Measurements from ENCODE around the gene AMBP.
A peak's percentile ranks its signal among the peaks of the same experiment; 100 is the strongest.
"Not testable (repeated sequence)": the region's sequence is repeated elsewhere in the genome, so short reads cannot be mapped to it uniquely, and the experiment has no call there.

AMBP gene

GRCh38 chr9:114047717-114048116 lies 30.4 kb downstream of the AMBP start:
- Histone ChIP-seq H3K79me2 (ENCODE audit: low read length) (no peaks in the 10 kb centered on the region), H3K9me2 (replicated peaks; ENCODE audit: insufficient read depth, low read length) (no peaks in the 10 kb centered on the region), H3F3A (ENCODE audit: insufficient read depth, low read length) (no peaks in the 10 kb centered on the region), H3K9me3 (replicated peaks; ENCODE audit: insufficient read depth, low read length) (no peaks in the 10 kb centered on the region), H2AFZ (ENCODE audit: low read length) (no peak overlapping the region), H4K20me1 (ENCODE audit: insufficient read depth, low read length) (no peaks in the 10 kb centered on the region), H3K4me2 (ENCODE audit: low read depth, low read length) (no peak overlapping the region), H3K4me1 (ENCODE audit: low read length) (no peaks in the 10 kb centered on the region), H3K4me3 (ENCODE audit: low read length) (no peak overlapping the region), H3K36me3 (replicated peaks; ENCODE audit: insufficient read depth, low read length) (no peaks in the 10 kb centered on the region), H3K9ac (ENCODE audit: low read length) (no peak overlapping the region), H3K27ac (ENCODE audit: low read length) (no peak overlapping the region), H3K27me3 (replicated peaks; ENCODE audit: insufficient read depth, low read length) (no peaks in the 10 kb centered on the region)
- TF ChIP-seq EZH2 (optimal IDR thresholded peaks at IDR 0.05; ENCODE audit: low read depth, low read length) (no peak), EZH2phosphoT487 (IDR thresholded peaks at IDR 0.05; ENCODE audit: low read length) (no peak)
- TF ChIP-seq, protein P1, sequence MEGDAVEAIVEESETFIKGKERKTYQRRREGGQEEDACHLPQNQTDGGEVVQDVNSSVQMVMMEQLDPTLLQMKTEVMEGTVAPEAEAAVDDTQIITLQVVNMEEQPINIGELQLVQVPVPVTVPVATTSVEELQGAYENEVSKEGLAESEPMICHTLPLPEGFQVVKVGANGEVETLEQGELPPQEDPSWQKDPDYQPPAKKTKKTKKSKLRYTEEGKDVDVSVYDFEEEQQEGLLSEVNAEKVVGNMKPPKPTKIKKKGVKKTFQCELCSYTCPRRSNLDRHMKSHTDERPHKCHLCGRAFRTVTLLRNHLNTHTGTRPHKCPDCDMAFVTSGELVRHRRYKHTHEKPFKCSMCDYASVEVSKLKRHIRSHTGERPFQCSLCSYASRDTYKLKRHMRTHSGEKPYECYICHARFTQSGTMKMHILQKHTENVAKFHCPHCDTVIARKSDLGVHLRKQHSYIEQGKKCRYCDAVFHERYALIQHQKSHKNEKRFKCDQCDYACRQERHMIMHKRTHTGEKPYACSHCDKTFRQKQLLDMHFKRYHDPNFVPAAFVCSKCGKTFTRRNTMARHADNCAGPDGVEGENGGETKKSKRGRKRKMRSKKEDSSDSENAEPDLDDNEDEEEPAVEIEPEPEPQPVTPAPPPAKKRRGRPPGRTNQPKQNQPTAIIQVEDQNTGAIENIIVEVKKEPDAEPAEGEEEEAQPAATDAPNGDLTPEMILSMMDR (IDR thresholded peaks at IDR 0.05; ENCODE audit: low read length), result peak; percentile 23; the same call in 1 of the 2 replicates
- no peak for DNase-seq

DNA sequence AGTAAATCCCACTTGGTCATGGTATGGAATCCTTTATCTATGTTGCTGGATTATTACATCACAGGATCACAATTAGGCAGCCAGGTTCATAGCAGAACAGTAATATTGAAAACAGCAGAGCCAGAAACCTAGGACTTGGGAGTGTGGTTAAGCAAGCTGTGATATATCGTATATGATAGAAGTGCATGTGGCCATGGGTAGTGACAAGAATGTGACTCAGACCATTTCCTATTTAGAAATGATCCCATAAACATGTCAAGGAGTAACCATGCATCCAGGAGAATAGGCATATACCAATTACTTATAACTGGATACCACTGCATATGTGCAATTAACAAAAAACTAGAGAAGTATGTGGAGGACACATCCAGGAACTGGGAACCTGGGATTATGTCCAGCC lies 31.2 kb downstream of the AMBP start:
- H3K79me2 ChIP-seq (ENCODE audit: low read length), result no peaks in the 10 kb centered on the region
- H4K20me1 ChIP-seq (ENCODE audit: insufficient read depth, low read length), result no peaks in the 10 kb centered on the region
- H3K4me3 ChIP-seq (ENCODE audit: low read length), result no peak overlapping the region
- H3K4me1 ChIP-seq (ENCODE audit: low read length), result no peaks in the 10 kb centered on the region
- H3K27ac ChIP-seq (ENCODE audit: low read length), result no peak overlapping the region
- no peak for DNase-seq
- no peak for TF ChIP-seq EZH2 (optimal IDR thresholded peaks at IDR 0.05; ENCODE audit: low read depth, low read length)
- TF ChIP-seq, protein P1 (IDR thresholded peaks at IDR 0.05; ENCODE audit: low read length), result no peak
- no peak for TF ChIP-seq EZH2phosphoT487 (IDR thresholded peaks at IDR 0.05; ENCODE audit: low read length)
- no peaks in the 10 kb centered on the region for H3K9me3 ChIP-seq (replicated peaks; ENCODE audit: insufficient read depth, low read length)
- H3F3A ChIP-seq (ENCODE audit: insufficient read depth, low read length), result no peaks in the 10 kb centered on the region
- no peak overlapping the region for H3K4me2 ChIP-seq (ENCODE audit: low read depth, low read length)
- H3K9me2 ChIP-seq (replicated peaks; ENCODE audit: insufficient read depth, low read length), result no peaks in the 10 kb centered on the region
- H3K27me3 ChIP-seq (replicated peaks; ENCODE audit: insufficient read depth, low read length), result no peaks in the 10 kb centered on the region
- no peak overlapping the region for H2AFZ ChIP-seq (ENCODE audit: low read length)
- H3K9ac ChIP-seq (ENCODE audit: low read length), result no peak overlapping the region
- no peaks in the 10 kb centered on the region for H3K36me3 ChIP-seq (replicated peaks; ENCODE audit: insufficient read depth, low read length)

DNA sequence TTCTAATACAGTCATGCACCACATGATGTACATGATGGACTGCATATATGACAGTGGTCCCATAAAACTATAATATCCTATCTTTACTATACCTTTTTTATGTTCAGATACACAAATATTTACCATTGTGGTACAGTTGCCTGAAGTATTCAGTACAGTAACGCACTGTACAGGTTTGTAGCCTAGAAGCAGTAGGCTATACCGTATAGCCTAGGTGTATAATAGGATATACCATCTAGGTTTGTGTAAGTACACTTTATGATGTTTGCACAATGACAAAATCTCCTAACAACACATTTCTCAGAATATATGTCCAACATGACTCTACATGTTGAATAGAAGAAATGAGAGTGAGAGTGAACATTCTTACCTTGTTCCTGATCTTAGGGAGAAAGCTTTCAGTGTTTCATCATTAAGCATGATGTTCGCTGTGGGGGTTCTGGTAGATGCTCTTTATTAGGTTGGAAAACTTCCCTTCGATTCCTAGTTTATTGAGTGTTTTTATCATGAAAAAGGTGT lies 31.8 kb downstream of the AMBP start:
- Histone ChIP-seq H3K9me3 (replicated peaks; ENCODE audit: insufficient read depth, low read length) (no peaks in the 10 kb centered on the region), H3K36me3 (replicated peaks; ENCODE audit: insufficient read depth, low read length) (no peaks in the 10 kb centered on the region), H3K27ac (ENCODE audit: low read length) (no peak overlapping the region), H3K4me3 (ENCODE audit: low read length) (no peak overlapping the region), H3K4me2 (ENCODE audit: low read depth, low read length) (no peak overlapping the region), H3K9ac (ENCODE audit: low read length) (no peak overlapping the region), H3F3A (ENCODE audit: insufficient read depth, low read length) (no peaks in the 10 kb centered on the region), H4K20me1 (ENCODE audit: insufficient read depth, low read length) (no peaks in the 10 kb centered on the region), H2AFZ (ENCODE audit: low read length) (no peak overlapping the region), H3K27me3 (replicated peaks; ENCODE audit: insufficient read depth, low read length) (no peaks in the 10 kb centered on the region), H3K79me2 (ENCODE audit: low read length) (no peaks in the 10 kb centered on the region), H3K9me2 (replicated peaks; ENCODE audit: insufficient read depth, low read length) (no peaks in the 10 kb centered on the region), H3K4me1 (ENCODE audit: low read length) (no peaks in the 10 kb centered on the region)
- TF ChIP-seq EZH2phosphoT487 (IDR thresholded peaks at IDR 0.05; ENCODE audit: low read length), result no peak
- TF ChIP-seq, protein P1 (IDR thresholded peaks at IDR 0.05; ENCODE audit: low read length), result no peak
- no peak for TF ChIP-seq EZH2 (optimal IDR thresholded peaks at IDR 0.05; ENCODE audit: low read depth, low read length)
- no peak for DNase-seq

DNA sequence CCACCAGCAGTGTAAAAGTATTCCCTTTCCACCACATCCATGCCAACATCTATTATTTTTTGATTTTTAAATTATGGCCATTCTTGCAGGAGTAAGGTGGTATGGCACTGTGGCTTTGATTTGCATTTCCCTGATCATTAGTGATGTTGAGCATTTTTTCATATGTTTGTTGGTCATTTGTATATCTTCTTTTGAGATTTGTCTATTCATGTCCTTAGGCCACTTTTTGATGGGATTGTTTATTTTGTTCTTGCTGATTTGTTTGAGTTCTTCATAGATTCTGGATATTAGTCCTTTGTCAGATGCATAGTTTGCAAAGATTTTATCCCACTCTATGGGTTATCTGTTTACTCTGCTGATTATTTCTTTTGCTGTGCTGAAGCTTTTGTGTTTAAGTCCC lies 34.4 kb downstream of the AMBP start:
- not testable (repeated sequence) for H3K4me3 ChIP-seq (ENCODE audit: low read length); H2AFZ ChIP-seq (ENCODE audit: low read length); H3K27me3 ChIP-seq (replicated peaks; ENCODE audit: insufficient read depth, low read length); H3K36me3 ChIP-seq (replicated peaks; ENCODE audit: insufficient read depth, low read length); H3K4me2 ChIP-seq (ENCODE audit: low read depth, low read length); H3K9ac ChIP-seq (ENCODE audit: low read length); DNase-seq; H3K79me2 ChIP-seq (ENCODE audit: low read length); H3F3A ChIP-seq (ENCODE audit: insufficient read depth, low read length); H3K4me1 ChIP-seq (ENCODE audit: low read length); H3K9me3 ChIP-seq (replicated peaks; ENCODE audit: insufficient read depth, low read length); H3K27ac ChIP-seq (ENCODE audit: low read length); H4K20me1 ChIP-seq (ENCODE audit: insufficient read depth, low read length); H3K9me2 ChIP-seq (replicated peaks; ENCODE audit: insufficient read depth, low read length)

All from MM.1S (cell line).